HCT116 (cell line): ENCODE data around the gene SLFNL1.

Experiments
- CBX3 ChIP-seq: IDR thresholded peaks from 2 replicates; pipeline ENCODE4 v1.6.1; 2012; ENCODE audit warnings: low read depth
- ELF1 ChIP-seq: IDR thresholded peaks from 2 replicates; pipeline ENCODE4 v1.6.1; 2012; ENCODE audit warnings: low read depth, borderline replicate concordance
- EZH2phosphoT487 ChIP-seq: fragments of 200-600 bp; IDR thresholded peaks from 2 replicates; pipeline ENCODE4 v1.6.1; 2018; ENCODE audit warnings: antibody characterized with exemption, borderline replicate concordance
- POLR2A ChIP-seq: IDR thresholded peaks from 2 replicates; pipeline ENCODE4 v1.7.0; 2011; ENCODE audit warnings: borderline replicate concordance; ENCODE audit not compliant: insufficient read depth, insufficient read length; ENCODE audit errors: extremely low read depth
- POLR2AphosphoS5 ChIP-seq: IDR thresholded peaks from 2 replicates; pipeline ENCODE4 v1.6.1; 2011; ENCODE audit warnings: mild to moderate bottlenecking, low read depth, low read length, moderate library complexity
- RAD21 ChIP-seq: IDR thresholded peaks from 2 replicates; pipeline ENCODE4 v1.6.1; 2012; ENCODE audit warnings: low read depth, mild to moderate bottlenecking
- YY1 ChIP-seq: IDR thresholded peaks from 2 replicates; pipeline ENCODE4 v1.6.1; 2011; ENCODE audit warnings: low read length, low read depth, moderate library complexity, mild to moderate bottlenecking; ENCODE audit not compliant: insufficient replicate concordance; ENCODE audit errors: extremely low read depth
- ZNF274 ChIP-seq: fragments of 200-500 bp; sonication (Bioruptor generic); IDR thresholded peaks from 2 replicates; pipeline ENCODE4 v1.6.1; 2014; ENCODE audit warnings: mild to moderate bottlenecking, low read depth, low read length, inconsistent platforms
- TF ChIP-seq, protein P1 (sequence below), 3 experiments: fragments of 200-600 bp in 1 of 3; sonication (generic) in 1 of 3; IDR thresholded peaks in 2 of 3; conservative IDR thresholded peaks in 1 of 3; 2 replicates each; pipeline ENCODE4 v1.5.1; 2012 to 2017; ENCODE audit warnings: low read depth in 2 of 3, low read length in 2 of 3, antibody characterized with exemption in 1 of 3, borderline replicate concordance in 1 of 3, control low read depth in 1 of 3, mild to moderate bottlenecking in 1 of 3, mixed read lengths in 1 of 3, mixed run types in 1 of 3, moderate library complexity in 1 of 3; ENCODE audit not compliant: insufficient read depth in 1 of 3
- TF ChIP-seq, protein P2 (sequence below): IDR thresholded peaks from 2 replicates; pipeline ENCODE4 v1.6.1; 2011; ENCODE audit warnings: mild to moderate bottlenecking, low read length, moderate library complexity; ENCODE audit not compliant: insufficient replicate concordance; ENCODE audit errors: extremely low read depth

DNA sequence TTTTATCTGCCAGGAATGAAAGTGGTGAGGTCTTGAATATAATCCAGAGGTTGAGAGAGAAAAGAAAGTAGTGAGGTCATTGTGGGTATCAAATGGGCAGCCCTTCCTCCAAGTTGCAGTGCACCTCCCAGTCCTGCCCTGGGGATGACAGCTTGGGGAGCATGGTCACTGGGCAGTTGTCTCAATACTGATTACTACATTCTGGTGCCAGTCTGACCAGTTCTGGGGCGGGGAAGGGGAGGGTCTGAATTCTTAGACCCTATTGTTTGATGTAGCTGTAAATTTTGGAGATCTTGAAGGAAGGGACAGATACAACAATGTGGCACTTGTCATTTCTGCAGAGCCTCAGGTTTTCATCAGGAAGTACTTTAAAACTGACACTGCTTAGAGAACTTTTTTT is 11.2 kb downstream of the SLFNL1 start:
- TF ChIP-seq CBX3 (no peak), ELF1 (no peak), YY1 (no peak), RAD21 (no peak), POLR2AphosphoS5 (no peak), EZH2phosphoT487 (no peak), ZNF274 (no peak), POLR2A (no peak)
- TF ChIP-seq, protein P1, sequence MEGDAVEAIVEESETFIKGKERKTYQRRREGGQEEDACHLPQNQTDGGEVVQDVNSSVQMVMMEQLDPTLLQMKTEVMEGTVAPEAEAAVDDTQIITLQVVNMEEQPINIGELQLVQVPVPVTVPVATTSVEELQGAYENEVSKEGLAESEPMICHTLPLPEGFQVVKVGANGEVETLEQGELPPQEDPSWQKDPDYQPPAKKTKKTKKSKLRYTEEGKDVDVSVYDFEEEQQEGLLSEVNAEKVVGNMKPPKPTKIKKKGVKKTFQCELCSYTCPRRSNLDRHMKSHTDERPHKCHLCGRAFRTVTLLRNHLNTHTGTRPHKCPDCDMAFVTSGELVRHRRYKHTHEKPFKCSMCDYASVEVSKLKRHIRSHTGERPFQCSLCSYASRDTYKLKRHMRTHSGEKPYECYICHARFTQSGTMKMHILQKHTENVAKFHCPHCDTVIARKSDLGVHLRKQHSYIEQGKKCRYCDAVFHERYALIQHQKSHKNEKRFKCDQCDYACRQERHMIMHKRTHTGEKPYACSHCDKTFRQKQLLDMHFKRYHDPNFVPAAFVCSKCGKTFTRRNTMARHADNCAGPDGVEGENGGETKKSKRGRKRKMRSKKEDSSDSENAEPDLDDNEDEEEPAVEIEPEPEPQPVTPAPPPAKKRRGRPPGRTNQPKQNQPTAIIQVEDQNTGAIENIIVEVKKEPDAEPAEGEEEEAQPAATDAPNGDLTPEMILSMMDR (IDR thresholded peaks at IDR 0.05 in 2 of 3, conservative IDR thresholded peaks at IDR 0.05 in 1 of 3; ENCODE audit: borderline replicate concordance in 1 of 3, insufficient read depth in 1 of 3, low read depth in 2 of 3, low read length in 2 of 3) = no peak
- TF ChIP-seq, protein P2, sequence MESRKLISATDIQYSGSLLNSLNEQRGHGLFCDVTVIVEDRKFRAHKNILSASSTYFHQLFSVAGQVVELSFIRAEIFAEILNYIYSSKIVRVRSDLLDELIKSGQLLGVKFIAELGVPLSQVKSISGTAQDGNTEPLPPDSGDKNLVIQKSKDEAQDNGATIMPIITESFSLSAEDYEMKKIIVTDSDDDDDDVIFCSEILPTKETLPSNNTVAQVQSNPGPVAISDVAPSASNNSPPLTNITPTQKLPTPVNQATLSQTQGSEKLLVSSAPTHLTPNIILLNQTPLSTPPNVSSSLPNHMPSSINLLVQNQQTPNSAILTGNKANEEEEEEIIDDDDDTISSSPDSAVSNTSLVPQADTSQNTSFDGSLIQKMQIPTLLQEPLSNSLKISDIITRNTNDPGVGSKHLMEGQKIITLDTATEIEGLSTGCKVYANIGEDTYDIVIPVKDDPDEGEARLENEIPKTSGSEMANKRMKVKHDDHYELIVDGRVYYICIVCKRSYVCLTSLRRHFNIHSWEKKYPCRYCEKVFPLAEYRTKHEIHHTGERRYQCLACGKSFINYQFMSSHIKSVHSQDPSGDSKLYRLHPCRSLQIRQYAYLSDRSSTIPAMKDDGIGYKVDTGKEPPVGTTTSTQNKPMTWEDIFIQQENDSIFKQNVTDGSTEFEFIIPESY = no peak
